A549 treated with ZK216348 at 1 μM for 4 hours (cell line): ENCODE data around the gene ZIC1. TPM values are rescaled to one million over a fixed set of nuclear protein-coding genes. Genes with fewer than 3 reads are reported as not detected.

Source experiments
- total RNA-seq: library from RNA; stranded (reverse); fragments of 200-300 nt; extraction: Qiagen RNA extraction; gene quantifications from 5 replicates; pipeline ENCODE4 v1.2.3, GENCODE V29; 2022; ENCODE audit warnings: low read depth

ZIC1 gene
- total RNA-seq: not detected in 5 replicates

DNA sequence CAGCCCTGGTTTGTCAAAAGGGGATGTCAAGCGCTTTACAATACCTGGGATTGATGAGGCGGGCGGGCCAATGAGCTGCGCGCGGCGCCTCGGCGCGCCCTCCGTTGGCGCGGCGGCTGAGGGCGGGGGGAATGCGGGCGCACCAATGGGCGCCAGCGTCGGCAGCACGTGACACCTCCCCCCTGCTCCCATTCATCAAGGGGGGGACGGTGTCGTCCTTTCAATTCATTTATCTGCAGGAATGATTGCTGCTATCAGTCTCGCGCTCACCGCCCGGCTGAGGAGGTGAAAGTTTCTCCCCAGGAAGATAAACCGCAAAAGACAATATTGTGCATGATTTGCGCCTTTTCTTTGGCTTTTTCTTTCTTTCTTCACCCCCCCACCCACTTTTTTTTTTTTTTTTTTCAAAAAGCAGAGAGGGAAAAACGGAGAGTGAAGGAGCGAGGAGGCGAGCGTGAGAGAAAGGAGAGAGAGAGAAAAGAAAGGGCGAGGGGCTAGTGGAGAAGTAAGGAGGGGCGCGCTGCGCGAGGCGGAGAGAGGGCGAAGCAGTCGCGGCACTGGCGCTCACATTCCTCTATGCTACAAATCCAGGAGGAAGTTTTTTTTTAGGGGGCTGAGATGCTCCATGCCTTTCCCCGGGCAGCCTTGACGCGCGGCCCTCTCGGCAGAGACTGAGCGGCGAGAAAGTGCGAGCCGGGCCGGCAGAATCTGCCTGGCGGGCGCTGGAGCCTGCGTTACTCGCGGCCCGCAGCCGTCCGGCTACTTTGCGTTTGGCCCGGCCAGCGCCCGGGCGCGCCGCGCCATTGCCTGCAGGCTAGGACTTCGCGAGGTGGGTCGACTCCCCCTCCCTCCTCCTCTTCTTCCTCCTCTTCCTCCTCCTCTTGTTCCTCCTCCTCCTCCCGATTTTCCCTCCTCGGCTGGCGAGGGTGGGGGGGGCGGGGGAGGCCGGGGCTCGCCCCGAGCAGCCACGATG is at the start of gene ZIC1:
TSS of gene ZIC1 (plus strand) at position 223 of the 973 bp plus-strand sequence. CDS start at position 971, 748 bp downstream.

DNA sequence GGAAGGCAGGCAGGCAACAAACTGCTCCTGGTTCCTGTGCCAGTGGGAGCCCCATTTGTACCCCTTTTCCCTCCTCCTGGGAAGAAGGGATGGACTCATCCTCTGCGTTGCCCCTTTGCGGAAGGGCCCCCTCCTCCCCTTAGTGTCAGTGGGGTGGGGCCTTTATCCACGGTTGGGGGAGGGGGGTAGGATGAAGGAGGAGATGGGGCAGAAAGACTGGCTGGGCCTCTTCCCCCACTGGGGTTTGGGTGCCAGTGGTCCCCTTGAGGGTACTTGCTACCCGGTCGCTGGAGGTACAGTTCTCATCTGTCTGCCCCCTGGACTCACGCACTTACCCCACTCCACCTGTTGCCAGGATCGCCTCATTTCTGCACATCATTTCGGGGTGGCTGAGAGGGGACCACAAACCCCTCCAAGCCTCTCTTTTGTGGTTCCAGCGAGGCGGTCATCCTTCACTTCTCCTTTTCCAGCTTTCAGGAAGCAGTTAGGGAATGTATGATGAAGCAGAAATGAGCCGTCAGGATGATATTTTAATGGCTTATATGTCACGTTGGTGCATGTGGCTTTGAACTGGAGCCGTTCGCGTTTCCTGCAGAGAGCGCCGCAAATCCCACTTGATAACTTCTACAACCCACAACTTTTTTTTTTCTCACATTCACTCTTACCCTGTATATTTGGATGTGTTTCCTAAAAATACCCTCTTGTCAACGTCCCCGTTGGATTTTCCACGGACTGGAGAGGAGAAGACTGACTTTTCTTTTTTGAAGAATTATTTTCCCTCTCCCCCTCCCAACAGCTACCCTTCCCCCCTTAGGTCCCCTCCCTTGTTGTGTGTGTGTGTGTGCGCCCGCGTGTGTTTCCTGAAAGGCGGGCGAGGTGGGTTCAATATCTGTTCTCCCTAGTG is 2.9 kb upstream of the ZIC1 start, which contains the start of gene ZIC4:
TSS of gene ZIC4 (minus strand) at position 516 of the 904 bp plus-strand sequence. CDS start 3,746 bp downstream, outside the sequence.

Other genes starting within 250 kb of the ZIC1 start
- gene ZIC4, start 2.8 kb upstream of the ZIC1 start, total RNA-seq: not detected in 5 replicates